IPS DF 6.9 (cell line): Measurements from ENCODE around the gene RASSF7.

Experiments
- DNase-seq: peaks from one replicate; pipeline ENCODE4 v3.0.0-alpha.2; 2013; ENCODE audit warnings: low read depth, low spot score
- H3K27ac ChIP-seq: one replicate; pipeline ENCODE4 v1.5.1; 2013; ENCODE audit warnings: low read length, control low read depth
- H3K27me3 ChIP-seq: 2 replicates; pipeline ENCODE4 v1.6.1; 2013; ENCODE audit warnings: mild to moderate bottlenecking, low read length; ENCODE audit not compliant: control insufficient read depth, insufficient read depth
- H3K36me3 ChIP-seq: 2 replicates; pipeline ENCODE4 v1.6.1; 2013; ENCODE audit warnings: low read length; ENCODE audit not compliant: control insufficient read depth, insufficient read depth
- H3K4me1 ChIP-seq: 2 replicates; pipeline ENCODE4 v1.6.1; 2013; ENCODE audit warnings: low read length; ENCODE audit not compliant: control insufficient read depth, insufficient read depth
- H3K4me3 ChIP-seq: 2 replicates; pipeline ENCODE4 v1.5.1; 2013; ENCODE audit warnings: mild to moderate bottlenecking, low read length
- H3K9me3 ChIP-seq: 2 replicates; pipeline ENCODE4 v1.6.1; 2013; ENCODE audit warnings: low read length, inconsistent platforms; ENCODE audit not compliant: control insufficient read depth, insufficient read depth
- WGBS: extraction: QIAGEN DNeasy Blood & Tissue Kit; methylation state at CpG from one replicate; pipeline ENCODE4 v1.1.7; 2013; ENCODE audit warnings: mixed read lengths, missing lambda C conversion rate; ENCODE audit not compliant: insufficient read length, insufficient coverage; 5-methylcytosine and 5-hydroxymethylcytosine counted together

Gene RASSF7

GRCh38 chr11:587546-587945 lies 26.8 kb downstream of the RASSF7 start:
- H3K27me3 ChIP-seq, result no peaks in the 10 kb centered on the region
- no peaks in the 10 kb centered on the region for H3K4me1 ChIP-seq
- no CpG with 5 or more reads among the region's 8 CpGs for WGBS
- H3K9me3 ChIP-seq, result no peaks in the 10 kb centered on the region
- peaks cover 34% of the 10 kb centered on the region for H3K36me3 ChIP-seq
- no peak for DNase-seq
- H3K27ac ChIP-seq, result no peak overlapping the region
- no peak overlapping the region for H3K4me3 ChIP-seq

DNA sequence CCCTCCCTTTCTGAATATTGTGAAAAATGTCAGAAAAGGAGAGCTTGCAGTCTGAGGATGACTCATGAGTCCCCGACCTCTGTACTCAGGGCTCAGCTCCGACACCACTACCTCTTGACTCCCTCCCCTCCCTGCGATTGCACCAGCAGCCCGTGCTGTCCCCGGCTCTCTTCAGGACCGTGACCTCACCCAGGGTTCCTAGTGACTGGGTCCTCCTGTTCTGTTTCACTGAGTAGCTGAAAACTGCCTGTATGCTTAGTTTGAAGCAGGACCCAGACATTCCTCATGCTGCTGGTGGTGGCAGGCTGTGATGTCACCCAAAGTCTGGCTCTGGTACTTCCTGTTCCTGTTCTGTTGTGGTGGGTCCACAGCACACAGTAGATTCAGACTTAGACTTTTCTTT lies 27.2 kb downstream of the RASSF7 start:
- Histone ChIP-seq H3K27ac (no peak overlapping the region), H3K4me3 (no peak overlapping the region), H3K27me3 (no peaks in the 10 kb centered on the region), H3K9me3 (no peaks in the 10 kb centered on the region), H3K4me1 (no peaks in the 10 kb centered on the region), H3K36me3 (peaks cover 38% of the 10 kb centered on the region)
- no peak for DNase-seq
- no CpG with 5 or more reads among the region's 6 CpGs for whole genome bisulfite sequencing

- no peaks in the 10 kb centered on the region for H3K9me3 ChIP-seq
- H3K27ac ChIP-seq, result no peak overlapping the region
- no peak for DNase-seq
- WGBS, result no CpG with 5 or more reads among the region's 26 CpGs
- no peaks in the 10 kb centered on the region for H3K27me3 ChIP-seq
- H3K4me1 ChIP-seq, result no peaks in the 10 kb centered on the region
- H3K36me3 ChIP-seq, result peaks cover 43% of the 10 kb centered on the region
- no peak overlapping the region for H3K4me3 ChIP-seq
These were observed 29.0 kb downstream of the RASSF7 start for GRCh38 chr11:589798-590197.

DNA sequence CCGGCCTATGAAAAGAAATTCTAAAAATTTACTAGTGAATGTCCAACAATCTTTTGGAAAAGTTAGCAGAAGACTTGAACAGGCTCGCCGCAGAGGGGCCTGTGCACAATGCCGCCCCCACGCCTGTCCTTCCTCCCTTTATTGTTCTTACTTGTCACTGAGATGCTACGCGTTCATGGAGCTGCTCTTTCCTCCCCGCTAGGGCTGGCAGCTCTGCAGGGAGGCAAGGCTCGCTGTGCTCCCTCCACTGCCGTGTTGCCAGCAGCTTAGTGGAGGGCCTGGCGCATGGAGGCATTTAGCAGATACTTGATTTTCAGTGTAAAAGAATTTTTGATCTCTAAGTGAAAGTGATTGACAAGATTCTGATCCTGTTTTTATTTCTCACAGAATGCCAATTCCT lies 30.2 kb downstream of the RASSF7 start:
- H3K4me3 ChIP-seq, result no peak overlapping the region
- H3K9me3 ChIP-seq, result no peaks in the 10 kb centered on the region
- no peaks in the 10 kb centered on the region for H3K27me3 ChIP-seq
- WGBS, result no CpG with 5 or more reads among the region's 11 CpGs
- H3K27ac ChIP-seq, result no peak overlapping the region
- H3K4me1 ChIP-seq, result no peaks in the 10 kb centered on the region; the same call in 1 of the 2 replicates
- DNase-seq, result no peak
- peaks cover 47% of the 10 kb centered on the region for H3K36me3 ChIP-seq

GRCh38 chr11:592501-592900 lies 31.7 kb downstream of the RASSF7 start:
- Histone ChIP-seq H3K27me3 (no peaks in the 10 kb centered on the region), H3K4me1 (no peaks in the 10 kb centered on the region; the same call in 1 of the 2 replicates), H3K27ac (no peak overlapping the region), H3K36me3 (peaks cover 41% of the 10 kb centered on the region), H3K4me3 (no peak overlapping the region), H3K9me3 (no peaks in the 10 kb centered on the region)
- no CpG with 5 or more reads among the region's 22 CpGs for WGBS
- DNase-seq, result no peak

GRCh38 chr11:592918-593317 lies 32.1 kb downstream of the RASSF7 start:
- H3K27ac ChIP-seq, result no peak overlapping the region
- H3K9me3 ChIP-seq, result no peaks in the 10 kb centered on the region
- no peak for DNase-seq
- peaks cover 42% of the 10 kb centered on the region for H3K36me3 ChIP-seq
- H3K27me3 ChIP-seq, result no peaks in the 10 kb centered on the region
- no peaks in the 10 kb centered on the region; the same call in 1 of the 2 replicates for H3K4me1 ChIP-seq
- no peak overlapping the region for H3K4me3 ChIP-seq
- WGBS, result no CpG with 5 or more reads among the region's 10 CpGs

GRCh38 chr11:593347-593746 lies 32.6 kb downstream of the RASSF7 start:
- WGBS, result no CpG with 5 or more reads among the region's 21 CpGs
- Histone ChIP-seq H3K4me3 (no peak overlapping the region), H3K36me3 (peaks cover 46% of the 10 kb centered on the region), H3K4me1 (no peaks in the 10 kb centered on the region; the same call in 1 of the 2 replicates), H3K27ac (no peak overlapping the region), H3K27me3 (no peaks in the 10 kb centered on the region), H3K9me3 (no peaks in the 10 kb centered on the region)
- no peak for DNase-seq

GRCh38 chr11:595400-595799 lies 34.6 kb downstream of the RASSF7 start:
- Histone ChIP-seq H3K27me3 (no peaks in the 10 kb centered on the region), H3K36me3 (peaks cover 50% of the 10 kb centered on the region), H3K9me3 (no peaks in the 10 kb centered on the region), H3K4me1 (no peaks in the 10 kb centered on the region; the same call in 1 of the 2 replicates), H3K4me3 (no peak overlapping the region), H3K27ac (no peak overlapping the region)
- WGBS, result no CpG with 5 or more reads among the region's 10 CpGs
- DNase-seq, result no peak

- no peaks in the 10 kb centered on the region; the same call in 1 of the 2 replicates for H3K4me1 ChIP-seq
- WGBS, result no CpG with 5 or more reads among the region's 10 CpGs
- H3K27me3 ChIP-seq, result no peaks in the 10 kb centered on the region
- H3K36me3 ChIP-seq, result peaks cover 47% of the 10 kb centered on the region
- H3K9me3 ChIP-seq, result no peaks in the 10 kb centered on the region
- no peak for DNase-seq
- H3K4me3 ChIP-seq, result no peak overlapping the region
- H3K27ac ChIP-seq, result no peak overlapping the region
These were observed 35.6 kb downstream of the RASSF7 start for GRCh38 chr11:596374-596773.

- WGBS, result no CpG with 5 or more reads among the region's 29 CpGs
- no peak for DNase-seq
These were observed 36.5 kb downstream of the RASSF7 start for GRCh38 chr11:597166-597725.

DNA sequence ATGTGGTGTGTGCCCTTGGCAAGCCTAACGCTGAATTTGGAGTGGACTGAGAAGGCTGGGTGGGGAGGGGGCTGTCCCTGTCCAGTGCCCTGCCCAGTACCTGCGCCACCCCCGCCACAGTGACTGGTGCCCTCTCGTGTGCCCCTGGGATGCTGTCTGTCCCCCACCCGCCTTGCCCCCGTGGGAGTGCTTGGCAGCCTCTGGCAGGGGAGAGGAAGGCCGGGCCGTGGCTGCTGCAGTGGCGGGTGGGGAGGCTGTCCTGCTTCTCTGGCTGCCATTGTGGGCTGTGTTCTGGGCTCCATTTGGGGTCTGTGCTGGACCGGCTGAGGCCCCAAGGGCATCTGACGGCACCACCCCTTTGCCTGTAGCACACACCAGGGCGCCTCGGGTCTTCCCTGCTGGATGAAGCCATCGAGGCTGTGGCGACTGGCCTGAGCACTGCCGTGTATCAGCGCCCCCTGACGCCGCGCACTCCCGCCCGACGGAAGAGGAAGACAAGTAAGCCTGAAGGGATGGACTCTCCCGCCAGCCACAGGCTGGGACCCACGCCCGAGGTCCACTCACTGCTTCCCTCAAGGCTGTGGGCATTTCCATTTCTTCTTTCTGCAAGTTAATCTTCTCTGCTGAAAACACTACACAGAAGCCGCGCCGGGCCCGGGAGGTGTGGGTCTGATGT lies 37.4 kb downstream of the RASSF7 start:
- DNase-seq, result no peak
- Histone ChIP-seq H3K36me3 (peaks cover 45% of the 10 kb centered on the region), H3K9me3 (no peaks in the 10 kb centered on the region), H3K27ac (no peak overlapping the region), H3K27me3 (no peaks in the 10 kb centered on the region), H3K4me3 (no peak overlapping the region), H3K4me1 (no peaks in the 10 kb centered on the region; the same call in 1 of the 2 replicates)
- no CpG with 5 or more reads among the region's 30 CpGs for WGBS

More at GRCh38 chr11:597166-597725, 36.5 kb downstream of the RASSF7 start:
- Histone ChIP-seq H3K9me3 (no peaks in the 10 kb centered on the region), H3K27ac (no peak overlapping the region), H3K4me1 (no peaks in the 10 kb centered on the region; the same call in 1 of the 2 replicates), H3K36me3 (peaks cover 54% of the 10 kb centered on the region), H3K27me3 (no peaks in the 10 kb centered on the region), H3K4me3 (no peak overlapping the region)
